ENCODE results near the gene KCNK15.

Gene KCNK15

DNA sequence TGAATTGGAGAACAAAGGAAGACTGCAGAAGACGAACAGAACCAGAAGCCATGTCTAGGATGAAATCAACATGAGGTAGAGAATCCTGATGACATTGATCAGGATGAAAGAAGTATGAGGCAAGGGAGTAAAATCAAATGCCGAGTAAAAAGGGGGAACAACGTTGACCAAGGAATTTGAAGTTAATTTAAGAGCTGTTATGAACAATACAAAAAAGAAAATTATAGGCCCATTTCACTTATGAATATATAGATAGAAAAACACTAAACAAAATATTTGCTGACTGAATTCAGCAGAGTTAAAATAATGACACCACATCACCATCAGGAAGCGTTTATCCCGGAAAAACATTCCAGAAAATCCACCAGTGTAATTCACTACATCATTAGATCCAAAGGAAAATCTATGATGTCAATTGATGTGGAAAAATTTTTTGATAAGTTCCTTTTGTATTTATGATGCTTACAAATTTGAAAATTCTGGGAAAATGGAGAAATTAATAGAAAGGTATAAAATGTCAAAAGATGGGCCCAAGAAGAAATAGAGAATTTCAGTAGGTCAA is 38.6 kb upstream of the KCNK15 start:
- no peak for DNase-seq
- Histone ChIP-seq H3K4me3 (ENCODE audit: low read length) (no peak overlapping the region), H3K9me2 (replicated peaks; ENCODE audit: insufficient read depth, low read length) (no peaks in the 10 kb centered on the region), H3K79me2 (ENCODE audit: low read length) (no peaks in the 10 kb centered on the region), H3K4me2 (ENCODE audit: low read depth, low read length) (no peak overlapping the region), H3K27ac (ENCODE audit: low read length) (no peak overlapping the region), H4K20me1 (ENCODE audit: insufficient read depth, low read length) (0 out of 2 replicates have a peak, but pooled peaks cover 4% of the 10 kb centered on the region), H3K9me3 (replicated peaks; ENCODE audit: insufficient read depth, low read length) (no peaks in the 10 kb centered on the region), H3K27me3 (replicated peaks; ENCODE audit: insufficient read depth, low read length) (peaks cover 91% of the 10 kb centered on the region), H2AFZ (ENCODE audit: low read length) (no peak overlapping the region), H3K36me3 (replicated peaks; ENCODE audit: insufficient read depth, low read length) (no peaks in the 10 kb centered on the region), H3F3A (ENCODE audit: insufficient read depth, low read length) (no peaks in the 10 kb centered on the region), H3K9ac (ENCODE audit: low read length) (no peak overlapping the region), H3K4me1 (ENCODE audit: low read length) (no peaks in the 10 kb centered on the region)
- TF ChIP-seq, protein P1, sequence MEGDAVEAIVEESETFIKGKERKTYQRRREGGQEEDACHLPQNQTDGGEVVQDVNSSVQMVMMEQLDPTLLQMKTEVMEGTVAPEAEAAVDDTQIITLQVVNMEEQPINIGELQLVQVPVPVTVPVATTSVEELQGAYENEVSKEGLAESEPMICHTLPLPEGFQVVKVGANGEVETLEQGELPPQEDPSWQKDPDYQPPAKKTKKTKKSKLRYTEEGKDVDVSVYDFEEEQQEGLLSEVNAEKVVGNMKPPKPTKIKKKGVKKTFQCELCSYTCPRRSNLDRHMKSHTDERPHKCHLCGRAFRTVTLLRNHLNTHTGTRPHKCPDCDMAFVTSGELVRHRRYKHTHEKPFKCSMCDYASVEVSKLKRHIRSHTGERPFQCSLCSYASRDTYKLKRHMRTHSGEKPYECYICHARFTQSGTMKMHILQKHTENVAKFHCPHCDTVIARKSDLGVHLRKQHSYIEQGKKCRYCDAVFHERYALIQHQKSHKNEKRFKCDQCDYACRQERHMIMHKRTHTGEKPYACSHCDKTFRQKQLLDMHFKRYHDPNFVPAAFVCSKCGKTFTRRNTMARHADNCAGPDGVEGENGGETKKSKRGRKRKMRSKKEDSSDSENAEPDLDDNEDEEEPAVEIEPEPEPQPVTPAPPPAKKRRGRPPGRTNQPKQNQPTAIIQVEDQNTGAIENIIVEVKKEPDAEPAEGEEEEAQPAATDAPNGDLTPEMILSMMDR (IDR thresholded peaks at IDR 0.05; ENCODE audit: low read length): no peak
- TF ChIP-seq EZH2 (optimal IDR thresholded peaks at IDR 0.05; ENCODE audit: low read depth, low read length) (no peak), EZH2phosphoT487 (IDR thresholded peaks at IDR 0.05; ENCODE audit: low read length) (no peak)

DNA sequence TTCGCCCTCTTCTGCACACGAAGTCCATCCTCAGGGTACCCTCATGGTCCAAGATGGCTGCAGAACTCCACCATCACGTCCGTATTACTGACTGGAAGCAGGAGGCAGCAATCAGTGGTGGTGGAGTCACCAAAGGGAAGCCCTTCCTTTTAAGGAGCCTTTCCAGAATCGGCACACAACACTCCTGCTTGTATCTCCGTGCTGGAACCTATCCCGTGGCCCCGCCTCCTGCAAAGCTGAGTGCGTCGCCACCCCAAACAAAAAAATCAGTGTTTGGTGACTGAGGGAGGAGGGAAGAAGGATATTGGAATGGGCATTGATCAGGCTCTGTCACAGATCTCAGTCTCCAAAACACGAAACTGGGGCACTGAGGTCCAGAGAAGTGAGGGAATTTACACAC is 36.3 kb upstream of the KCNK15 start:
- Histone ChIP-seq H3K27me3 (replicated peaks; ENCODE audit: insufficient read depth, low read length) (peaks cover 91% of the 10 kb centered on the region), H3K27ac (ENCODE audit: low read length) (no peak overlapping the region), H2AFZ (ENCODE audit: low read length) (no peak overlapping the region)

DNA sequence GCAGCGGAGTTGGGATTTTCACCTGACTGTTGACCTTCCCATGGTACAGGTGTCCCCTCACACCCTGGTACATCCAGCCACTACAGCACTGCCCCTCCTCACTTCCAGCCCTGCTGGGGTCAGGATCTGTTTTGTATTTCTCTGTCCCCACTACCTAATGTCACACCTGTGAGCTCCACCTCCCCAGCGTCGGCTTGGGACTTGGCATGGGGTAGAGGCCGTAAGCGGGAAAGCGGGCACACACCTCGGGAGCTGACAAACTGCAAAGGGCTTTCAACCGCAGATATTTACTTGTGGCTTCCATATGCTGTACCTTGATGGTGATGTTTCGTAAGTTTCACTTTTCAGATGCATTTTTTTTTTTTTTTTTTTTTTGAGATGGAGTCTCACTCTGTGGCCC is 35.9 kb upstream of the KCNK15 start:
- H3K27me3 ChIP-seq (replicated peaks; ENCODE audit: insufficient read depth, low read length): peaks cover 91% of the 10 kb centered on the region

More for the DNA sequence above, 36.3 kb upstream of the KCNK15 start:
- no peaks in the 10 kb centered on the region for H3K79me2 ChIP-seq (ENCODE audit: low read length)
- no peaks in the 10 kb centered on the region for H3F3A ChIP-seq (ENCODE audit: insufficient read depth, low read length)
- no peak overlapping the region for H3K4me3 ChIP-seq (ENCODE audit: low read length)
- no peaks in the 10 kb centered on the region for H3K9me2 ChIP-seq (replicated peaks; ENCODE audit: insufficient read depth, low read length)
- H4K20me1 ChIP-seq (ENCODE audit: insufficient read depth, low read length): 0 out of 2 replicates have a peak, but pooled peaks cover 4% of the 10 kb centered on the region
- DNase-seq: no peak
- H3K9me3 ChIP-seq (replicated peaks; ENCODE audit: insufficient read depth, low read length): no peaks in the 10 kb centered on the region
- no peak overlapping the region for H3K4me2 ChIP-seq (ENCODE audit: low read depth, low read length)
- TF ChIP-seq EZH2phosphoT487 (IDR thresholded peaks at IDR 0.05; ENCODE audit: low read length) (no peak), EZH2 (optimal IDR thresholded peaks at IDR 0.05; ENCODE audit: low read depth, low read length) (no peak)
- TF ChIP-seq, protein P1 (IDR thresholded peaks at IDR 0.05; ENCODE audit: low read length): no peak
- no peaks in the 10 kb centered on the region for H3K36me3 ChIP-seq (replicated peaks; ENCODE audit: insufficient read depth, low read length)
- no peaks in the 10 kb centered on the region for H3K4me1 ChIP-seq (ENCODE audit: low read length)
- no peak overlapping the region for H3K9ac ChIP-seq (ENCODE audit: low read length)

More for the DNA sequence above, 35.9 kb upstream of the KCNK15 start:
- Histone ChIP-seq H3K27ac (ENCODE audit: low read length) (no peak overlapping the region), H3K9me3 (replicated peaks; ENCODE audit: insufficient read depth, low read length) (no peaks in the 10 kb centered on the region), H3K4me1 (ENCODE audit: low read length) (no peaks in the 10 kb centered on the region), H4K20me1 (ENCODE audit: insufficient read depth, low read length) (0 out of 2 replicates have a peak, but pooled peaks cover 4% of the 10 kb centered on the region), H3K4me3 (ENCODE audit: low read length) (no peak overlapping the region), H3K36me3 (replicated peaks; ENCODE audit: insufficient read depth, low read length) (no peaks in the 10 kb centered on the region), H3K9ac (ENCODE audit: low read length) (no peak overlapping the region), H3K9me2 (replicated peaks; ENCODE audit: insufficient read depth, low read length) (no peaks in the 10 kb centered on the region), H2AFZ (ENCODE audit: low read length) (no peak overlapping the region), H3K4me2 (ENCODE audit: low read depth, low read length) (no peak overlapping the region), H3F3A (ENCODE audit: insufficient read depth, low read length) (no peaks in the 10 kb centered on the region), H3K79me2 (ENCODE audit: low read length) (no peaks in the 10 kb centered on the region)
- TF ChIP-seq, protein P1 (IDR thresholded peaks at IDR 0.05; ENCODE audit: low read length): no peak
- no peak for TF ChIP-seq EZH2phosphoT487 (IDR thresholded peaks at IDR 0.05; ENCODE audit: low read length)
- TF ChIP-seq EZH2 (optimal IDR thresholded peaks at IDR 0.05; ENCODE audit: low read depth, low read length): no peak
- DNase-seq: peak; percentile 36

Measured in MM.1S (cell line).